Caco-2 (cell line): ENCODE data around the gene ST6GAL1. TPM values are rescaled to one million over a fixed set of nuclear protein-coding genes. Genes with fewer than 3 reads are reported as not detected.
"Not testable (repeated sequence)": the region's sequence is repeated elsewhere in the genome, so short reads cannot be mapped to it uniquely, and the experiment has no call there.

Experiments
- BruUV-seq: library from RNA; stranded (reverse); fragments of 400-500 nt; replicated peaks from 2 replicates; lab custom pipeline; 2021; lab: Mats Ljungman, UMichigan
- CTCF ChIA-PET: fragments of 300-600 bp; sonication (Branson Sonifier 250); formaldehyde crosslinking; loops from one replicate; lab custom pipeline; 2022; ENCODE audit warnings: antibody characterized with exemption; lab: Charles Lee
- POLR2A ChIA-PET: fragments of 300-600 bp; sonication (Branson Sonifier 250); formaldehyde crosslinking; loops from one replicate; lab custom pipeline; 2022; ENCODE audit warnings: antibody characterized with exemption; lab: Charles Lee
- DNase-seq, 2 experiments: peaks; one replicate each; pipeline versions ENCODE4 v3.0.0 to v3.0.0-alpha.2; 2020 to 2022
- H3K27me3 ChIP-seq: replicated peaks from 2 replicates; pipeline ENCODE4 v1.6.0; 2011; ENCODE audit warnings: low read length; ENCODE audit not compliant: control insufficient read depth, insufficient read depth
- H3K36me3 ChIP-seq: 2 replicates; pipeline ENCODE4 v1.5.1; 2011; ENCODE audit warnings: low read length; ENCODE audit not compliant: control insufficient read depth, insufficient read depth
- H3K4me1 ChIP-seq: fragments of 250-450 bp; sonication (Bioruptor Pico); 2 replicates; pipeline ENCODE4 v1.5.1; 2020; ENCODE audit warnings: mild to moderate bottlenecking
- H3K4me3 ChIP-seq: 2 replicates; pipeline ENCODE4 v1.5.1; 2011; ENCODE audit warnings: low read depth, mild to moderate bottlenecking, control low read depth, low read length
- H3K9me3 ChIP-seq: fragments of 250-450 bp; sonication (Bioruptor Pico); 2 replicates; pipeline ENCODE4 v1.5.1; 2020; ENCODE audit warnings: mild to moderate bottlenecking, moderate library complexity
- H3K27ac Mint-ChIP-seq: one replicate; pipeline ENCODE4 v1.8.0; 2022; ENCODE audit warnings: mixed read lengths; ENCODE audit not compliant: unreplicated experiment
- H3K27me3 Mint-ChIP-seq: one replicate; pipeline ENCODE4 v1.8.0; 2022; ENCODE audit warnings: mixed read lengths; ENCODE audit not compliant: insufficient read depth, unreplicated experiment
- H3K36me3 Mint-ChIP-seq: one replicate; pipeline ENCODE4 v1.8.0; 2022; ENCODE audit warnings: mild to moderate bottlenecking, mixed read lengths; ENCODE audit not compliant: insufficient read depth, unreplicated experiment
- H3K4me1 Mint-ChIP-seq: one replicate; pipeline ENCODE4 v1.8.0; 2022; ENCODE audit warnings: low read depth, mixed read lengths; ENCODE audit not compliant: unreplicated experiment
- H3K4me3 Mint-ChIP-seq: one replicate; pipeline ENCODE4 v1.8.0; 2022; ENCODE audit warnings: mild to moderate bottlenecking, moderate library complexity, mixed read lengths; ENCODE audit not compliant: unreplicated experiment
- H3K9me3 Mint-ChIP-seq: one replicate; pipeline ENCODE4 v1.8.0; 2022; ENCODE audit warnings: mixed read lengths; ENCODE audit not compliant: unreplicated experiment
- intact Hi-C: fragments of 100-400 bp; cut with micrococcal nuclease; formaldehyde crosslinking; loops from one replicate; pipeline ENCODE4 v1.10.0; 2022; ENCODE audit not compliant: unreplicated experiment
- total RNA-seq: library from RNA; stranded (reverse); gene quantifications from 2 replicates; pipeline ENCODE4 v1.2.3, GENCODE V29; 2022
- TF ChIP-seq, protein P1 (sequence below), 2 experiments: fragments of 200-600 bp in 1 of 2; IDR thresholded peaks; 1 replicate in 1 of 2; 2 replicates in 1 of 2; pipeline versions ENCODE4 v1.5.1 to v1.8.0; 2011 to 2022; ENCODE audit warnings: antibody characterized with exemption in 1 of 2, control low read depth in 1 of 2, inconsistent platforms in 1 of 2, low read depth in 1 of 2, low read length in 1 of 2, mild to moderate bottlenecking in 1 of 2, moderate library complexity in 1 of 2; ENCODE audit not compliant: insufficient read depth in 1 of 2, severe bottlenecking in 1 of 2, unreplicated experiment in 1 of 2

ST6GAL1 gene
- total RNA-seq, 1 experiment from 2014 or later = 34.6 TPM

DNA sequence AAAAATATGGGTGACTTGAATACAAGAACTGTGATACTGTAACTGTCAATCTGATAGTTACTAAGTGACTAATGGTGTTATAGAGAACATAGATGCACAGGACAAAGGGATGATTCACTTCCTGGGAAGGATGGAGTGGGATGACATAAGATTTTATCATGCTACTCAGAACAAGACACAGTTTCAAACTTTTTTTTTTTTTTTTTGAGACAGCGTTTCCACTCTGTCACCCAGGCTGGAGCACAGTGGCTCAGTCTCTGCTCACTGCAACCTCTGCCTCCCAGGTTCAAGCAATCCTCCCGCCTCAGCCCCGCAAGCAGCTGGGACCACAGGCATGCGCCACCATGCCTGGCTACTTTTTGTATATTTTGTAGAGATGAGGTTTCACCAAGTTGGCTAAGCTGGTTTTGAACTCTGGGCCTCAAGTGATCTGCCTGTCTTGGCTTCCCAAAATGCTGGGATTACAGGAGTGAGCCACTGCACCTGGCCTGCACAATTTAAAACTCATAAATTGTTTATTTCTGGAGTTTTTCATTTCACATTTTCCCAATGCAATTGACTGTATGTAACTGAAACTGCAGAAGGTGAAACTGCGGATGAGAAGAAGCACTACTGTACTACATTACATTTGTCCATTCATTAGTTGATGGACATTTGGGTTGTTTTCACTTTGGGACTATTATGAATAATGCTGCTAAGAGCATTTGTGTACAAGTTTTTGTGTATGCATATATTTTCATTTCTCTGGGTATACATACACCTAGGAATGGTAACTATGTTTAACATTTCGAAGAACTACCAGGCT lies 47.2 kb upstream of the ST6GAL1 start:
- Mint-ChIP-seq H3K4me3 (no peak overlapping the region), H3K9me3 (no peaks in the 10 kb centered on the region), H3K4me1 (no peaks in the 10 kb centered on the region), H3K27me3 (no peaks in the 10 kb centered on the region), H3K27ac (no peak overlapping the region), H3K36me3 (no peaks in the 10 kb centered on the region)
- Histone ChIP-seq H3K27me3 (no peaks in the 10 kb centered on the region), H3K36me3 (no peaks in the 10 kb centered on the region), H3K4me3 (no peak overlapping the region), H3K4me1 (no peaks in the 10 kb centered on the region; the same call in 1 of the 2 replicates), H3K9me3 (no peaks in the 10 kb centered on the region)
- ChIA-PET CTCF (no interaction called here), POLR2A (interaction anchor here (0.6 kb wide), 1 partner anchor 697 kb away, joined by 3 read pairs; no protein-coding TSS in a partner anchor)
- no TSS peak for BruUV-seq
- TF ChIP-seq, protein P1, sequence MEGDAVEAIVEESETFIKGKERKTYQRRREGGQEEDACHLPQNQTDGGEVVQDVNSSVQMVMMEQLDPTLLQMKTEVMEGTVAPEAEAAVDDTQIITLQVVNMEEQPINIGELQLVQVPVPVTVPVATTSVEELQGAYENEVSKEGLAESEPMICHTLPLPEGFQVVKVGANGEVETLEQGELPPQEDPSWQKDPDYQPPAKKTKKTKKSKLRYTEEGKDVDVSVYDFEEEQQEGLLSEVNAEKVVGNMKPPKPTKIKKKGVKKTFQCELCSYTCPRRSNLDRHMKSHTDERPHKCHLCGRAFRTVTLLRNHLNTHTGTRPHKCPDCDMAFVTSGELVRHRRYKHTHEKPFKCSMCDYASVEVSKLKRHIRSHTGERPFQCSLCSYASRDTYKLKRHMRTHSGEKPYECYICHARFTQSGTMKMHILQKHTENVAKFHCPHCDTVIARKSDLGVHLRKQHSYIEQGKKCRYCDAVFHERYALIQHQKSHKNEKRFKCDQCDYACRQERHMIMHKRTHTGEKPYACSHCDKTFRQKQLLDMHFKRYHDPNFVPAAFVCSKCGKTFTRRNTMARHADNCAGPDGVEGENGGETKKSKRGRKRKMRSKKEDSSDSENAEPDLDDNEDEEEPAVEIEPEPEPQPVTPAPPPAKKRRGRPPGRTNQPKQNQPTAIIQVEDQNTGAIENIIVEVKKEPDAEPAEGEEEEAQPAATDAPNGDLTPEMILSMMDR (IDR thresholded peaks at IDR 0.05; ENCODE audit: insufficient read depth in 1 of 2, low read depth in 1 of 2, low read length in 1 of 2, severe bottlenecking in 1 of 2, unreplicated experiment in 1 of 2) = no peak
- no peak for DNase-seq
- intact Hi-C loops = no loop called here

DNA sequence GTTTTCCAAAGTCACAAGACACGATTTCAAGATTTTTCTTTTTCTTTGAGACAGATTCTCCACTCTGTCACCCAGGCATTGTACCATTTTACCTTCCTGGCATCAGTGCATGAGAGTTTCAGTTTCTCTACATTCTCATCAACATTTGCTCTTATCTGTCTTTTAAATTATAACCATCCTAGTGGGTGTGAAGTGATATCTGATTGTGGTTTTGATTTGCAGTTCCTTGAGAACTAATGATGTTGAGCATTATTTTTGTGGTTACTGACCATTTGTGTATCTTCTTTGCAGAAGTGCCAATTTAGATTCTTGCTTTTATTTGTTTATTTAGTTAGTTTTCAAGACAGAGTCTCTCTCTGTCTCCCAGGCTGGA lies 46.7 kb upstream of the ST6GAL1 start:
- intact Hi-C loops = no loop called here
- Histone ChIP-seq H3K9me3 (no peaks in the 10 kb centered on the region), H3K4me3 (no peak overlapping the region), H3K27me3 (no peaks in the 10 kb centered on the region), H3K4me1 (no peaks in the 10 kb centered on the region; the same call in 1 of the 2 replicates), H3K36me3 (no peaks in the 10 kb centered on the region)
- Mint-ChIP-seq H3K27me3 (no peaks in the 10 kb centered on the region), H3K9me3 (no peaks in the 10 kb centered on the region), H3K36me3 (no peaks in the 10 kb centered on the region), H3K4me3 (no peak overlapping the region), H3K4me1 (peaks cover 5% of the 10 kb centered on the region), H3K27ac (no peak overlapping the region)
- BruUV-seq = no TSS peak
- ChIA-PET POLR2A (no interaction called here), CTCF (no interaction called here)
- DNase-seq = no peak
- TF ChIP-seq, protein P1 (IDR thresholded peaks at IDR 0.05; ENCODE audit: insufficient read depth in 1 of 2, low read depth in 1 of 2, low read length in 1 of 2, severe bottlenecking in 1 of 2, unreplicated experiment in 1 of 2) = no peak

DNA sequence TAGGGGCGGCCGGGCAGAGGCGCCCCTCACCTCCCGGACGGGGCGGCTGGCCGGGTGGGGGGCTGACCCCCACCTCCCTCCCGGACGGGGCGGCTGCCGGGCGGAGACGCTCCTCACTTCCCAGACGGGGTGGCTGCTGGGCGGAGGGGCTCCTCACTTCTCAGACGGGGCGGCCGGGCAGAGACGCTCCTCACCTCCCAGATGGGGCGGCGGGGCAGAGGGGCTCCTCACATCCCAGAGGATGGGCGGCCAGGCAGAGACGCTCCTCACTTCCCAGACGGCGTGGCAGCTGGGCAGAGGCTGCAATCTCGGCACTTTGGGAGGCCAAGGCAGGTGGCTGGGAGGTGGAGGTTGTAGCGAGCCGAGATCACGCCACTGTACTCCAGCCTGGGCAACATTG lies 45.5 kb upstream of the ST6GAL1 start:
- H3K27me3 ChIP-seq, H3K4me1 Mint-ChIP-seq, intact Hi-C loops, H3K36me3 ChIP-seq, H3K4me3 Mint-ChIP-seq, BruUV-seq, H3K27me3 Mint-ChIP-seq, H3K4me1 ChIP-seq, CTCF ChIA-PET, DNase-seq, H3K27ac Mint-ChIP-seq, H3K9me3 Mint-ChIP-seq, H3K9me3 ChIP-seq, H3K4me3 ChIP-seq, POLR2A ChIA-PET, H3K36me3 Mint-ChIP-seq: not testable (repeated sequence)
